Measurements from ENCODE around the gene SLC39A13.

The SLC39A13 gene

GRCh38 chr11:47446833-47447232 is 38.4 kb downstream of the SLC39A13 start:
- no peaks in the 10 kb centered on the region for H3K27me3 ChIP-seq (ENCODE audit: low read length)
- no peak overlapping the region for H2AFZ ChIP-seq (ENCODE audit: low read depth, low read length, severe bottlenecking)
- H3K9ac ChIP-seq (ENCODE audit: low read length), result no peak overlapping the region
- H3K9me3 ChIP-seq (ENCODE audit: insufficient read depth, low read length), result no peaks in the 10 kb centered on the region
- no peak overlapping the region for H3K4me3 ChIP-seq (ENCODE audit: insufficient read depth, low read length, poor library complexity, severe bottlenecking)
- H3K79me2 ChIP-seq (ENCODE audit: insufficient read depth, low read length), result no peaks in the 10 kb centered on the region
- H3K36me3 ChIP-seq (ENCODE audit: low read length), result no peaks in the 10 kb centered on the region
- no peaks in the 10 kb centered on the region for H3K9me2 ChIP-seq (replicated peaks; ENCODE audit: insufficient read depth, low read length)
- H3K27ac ChIP-seq (ENCODE audit: low read depth, low read length), result no peak overlapping the region
- H3F3A ChIP-seq (ENCODE audit: insufficient read depth), result no peaks in the 10 kb centered on the region
- H4K20me1 ChIP-seq (ENCODE audit: low read depth, low read length), result no peaks in the 10 kb centered on the region
- TF ChIP-seq EZH2phosphoT487 (conservative IDR thresholded peaks at IDR 0.05; ENCODE audit: low read length) (no peak), CTCF (IDR thresholded peaks at IDR 0.05; ENCODE audit: insufficient read depth, low read length, poor library complexity, severe bottlenecking) (no peak)
- H3K4me2 ChIP-seq (ENCODE audit: low read depth, low read length, poor library complexity, severe bottlenecking), result no peak overlapping the region

- H3K9me2 ChIP-seq (replicated peaks; ENCODE audit: insufficient read depth, low read length), result no peaks in the 10 kb centered on the region
- no peaks in the 10 kb centered on the region for H3K79me2 ChIP-seq (ENCODE audit: insufficient read depth, low read length)
- no peaks in the 10 kb centered on the region for H3F3A ChIP-seq (ENCODE audit: insufficient read depth)
- no peaks in the 10 kb centered on the region for H3K27me3 ChIP-seq (ENCODE audit: low read length)
- H4K20me1 ChIP-seq (ENCODE audit: low read depth, low read length), result no peaks in the 10 kb centered on the region
- no peak overlapping the region for H3K4me3 ChIP-seq (ENCODE audit: insufficient read depth, low read length, poor library complexity, severe bottlenecking)
- no peak overlapping the region for H3K9ac ChIP-seq (ENCODE audit: low read length)
- H3K36me3 ChIP-seq (ENCODE audit: low read length), result no peaks in the 10 kb centered on the region
- H3K4me2 ChIP-seq (ENCODE audit: low read depth, low read length, poor library complexity, severe bottlenecking), result no peak overlapping the region
- no peak for TF ChIP-seq CTCF (IDR thresholded peaks at IDR 0.05; ENCODE audit: insufficient read depth, low read length, poor library complexity, severe bottlenecking)
- no peak for TF ChIP-seq EZH2phosphoT487 (conservative IDR thresholded peaks at IDR 0.05; ENCODE audit: low read length)
- no peaks in the 10 kb centered on the region for H3K9me3 ChIP-seq (ENCODE audit: insufficient read depth, low read length)
- no peak overlapping the region for H3K27ac ChIP-seq (ENCODE audit: low read depth, low read length)
- H2AFZ ChIP-seq (ENCODE audit: low read depth, low read length, severe bottlenecking), result no peak overlapping the region
Measured at GRCh38 chr11:47447906-47448305, 39.5 kb downstream of the SLC39A13 start.

GRCh38 chr11:47448566-47449427 is 40.4 kb downstream of the SLC39A13 start, which contains the start of gene RAPSN:
Gene RAPSN (minus strand): TSS chr11:47449136. CDS start chr11:47448964, 172 bp downstream.
- no peak for TF ChIP-seq CTCF (IDR thresholded peaks at IDR 0.05; ENCODE audit: insufficient read depth, low read length, poor library complexity, severe bottlenecking)
- H3K9ac ChIP-seq (ENCODE audit: low read length), result no peak within 1 kb of the TSS

More at GRCh38 chr11:47448566-47449427, 40.4 kb downstream of the SLC39A13 start, which contains the start of gene RAPSN:
- H3F3A ChIP-seq (ENCODE audit: insufficient read depth), result no peaks in the 10 kb centered on the region
- no peak within 1 kb of the TSS for H3K27ac ChIP-seq (ENCODE audit: low read depth, low read length)
- no peaks in the 10 kb centered on the region for H3K36me3 ChIP-seq (ENCODE audit: low read length)
- H3K9me3 ChIP-seq (ENCODE audit: insufficient read depth, low read length), result no peaks in the 10 kb centered on the region
- no peak within 1 kb of the TSS for H2AFZ ChIP-seq (ENCODE audit: low read depth, low read length, severe bottlenecking)
- H3K9me2 ChIP-seq (replicated peaks; ENCODE audit: insufficient read depth, low read length), result no peaks in the 10 kb centered on the region
- H4K20me1 ChIP-seq (ENCODE audit: low read depth, low read length), result no peaks in the 10 kb centered on the region
- no peaks in the 10 kb centered on the region for H3K79me2 ChIP-seq (ENCODE audit: insufficient read depth, low read length)
- H3K27me3 ChIP-seq (ENCODE audit: low read length), result no peaks in the 10 kb centered on the region
- no peak within 1 kb of the TSS for H3K4me2 ChIP-seq (ENCODE audit: low read depth, low read length, poor library complexity, severe bottlenecking)
- H3K4me3 ChIP-seq (ENCODE audit: insufficient read depth, low read length, poor library complexity, severe bottlenecking), result no peak within 1 kb of the TSS

Data from SU-DHL-6 (cell line).